ENCODE measurements around the gene ARHGAP21. TPM values are rescaled to one million over a fixed set of nuclear protein-coding genes. Genes with fewer than 3 reads are reported as not detected.
"Not testable (repeated sequence)": the region's sequence is repeated elsewhere in the genome, so short reads cannot be mapped to it uniquely, and the experiment has no call there.

ARHGAP21 gene
- total RNA-seq, result 67.1 and 122 TPM in 2 replicates

- DNase-seq (ENCODE audit: low read depth in 2 of 2), result peak in 1 of 2 donors; percentile 74
Observed at GRCh38 chr10:24723788-24724380, at the start of gene ARHGAP21. TSS of gene ARHGAP21 (minus strand) at chr10:24723887. CDS start at chr10:24721899, 1,988 bp downstream.

- DNase-seq (ENCODE audit: low read depth in 2 of 2), result no peak
Observed at GRCh38 chr10:24771943-24772694, 48.4 kb upstream of the ARHGAP21 start.

GRCh38 chr10:24764991-24765390 lies 41.3 kb upstream of the ARHGAP21 start:
- not testable (repeated sequence) for DNase-seq (ENCODE audit: low read depth in 2 of 2)

- DNase-seq (ENCODE audit: low read depth in 2 of 2), result peak; percentile 63 to 71
Observed at GRCh38 chr10:24762966-24763623, 39.4 kb upstream of the ARHGAP21 start.

GRCh38 chr10:24762161-24762924 lies 38.7 kb upstream of the ARHGAP21 start:
- DNase-seq (ENCODE audit: low read depth in 2 of 2), result peak; percentile 64 to 71

- no peak for DNase-seq (ENCODE audit: low read depth in 2 of 2)
Observed at GRCh38 chr10:24759672-24760071, 36.0 kb upstream of the ARHGAP21 start.

GRCh38 chr10:24758254-24758653 lies 34.6 kb upstream of the ARHGAP21 start:
- DNase-seq (ENCODE audit: low read depth in 2 of 2), result not testable (repeated sequence)

GRCh38 chr10:24756283-24756682 lies 32.6 kb upstream of the ARHGAP21 start:
- no peak for DNase-seq (ENCODE audit: low read depth in 2 of 2)

- peak; percentile 1 to 50 for DNase-seq (ENCODE audit: low read depth in 2 of 2)
Observed at GRCh38 chr10:24751716-24752115, 28.0 kb upstream of the ARHGAP21 start.

GRCh38 chr10:24750695-24751094 lies 27.0 kb upstream of the ARHGAP21 start:
- DNase-seq (ENCODE audit: low read depth in 2 of 2), result no peak

GRCh38 chr10:24748214-24748613 lies 24.5 kb upstream of the ARHGAP21 start:
- no peak for DNase-seq (ENCODE audit: low read depth in 2 of 2)

- peak in 1 of 2 donors; percentile 19 for DNase-seq (ENCODE audit: low read depth in 2 of 2)
Observed at GRCh38 chr10:24744946-24745345, 21.3 kb upstream of the ARHGAP21 start.

- DNase-seq (ENCODE audit: low read depth in 2 of 2), result no peak
Observed at GRCh38 chr10:24740714-24741113, 17.0 kb upstream of the ARHGAP21 start.

- no peak for DNase-seq (ENCODE audit: low read depth in 2 of 2)
Observed at GRCh38 chr10:24737001-24737400, 13.3 kb upstream of the ARHGAP21 start.

GRCh38 chr10:24731942-24732341 lies 8.3 kb upstream of the ARHGAP21 start:
- DNase-seq (ENCODE audit: low read depth in 2 of 2), result no peak

GRCh38 chr10:24730811-24731210 lies 7.1 kb upstream of the ARHGAP21 start:
- no peak for DNase-seq (ENCODE audit: low read depth in 2 of 2)

GRCh38 chr10:24727786-24728185 lies 4.1 kb upstream of the ARHGAP21 start:
- peak in 1 of 2 donors; percentile 46 for DNase-seq (ENCODE audit: low read depth in 2 of 2)

GRCh38 chr10:24726626-24727025 lies 2.9 kb upstream of the ARHGAP21 start:
- DNase-seq (ENCODE audit: low read depth in 2 of 2), result no peak

GRCh38 chr10:24726029-24726428 lies 2.3 kb upstream of the ARHGAP21 start:
- DNase-seq (ENCODE audit: low read depth in 2 of 2), result not testable (repeated sequence)

- peak; percentile 95 to 98 for DNase-seq (ENCODE audit: low read depth in 2 of 2)
Observed at GRCh38 chr10:24724381-24725228, 918 bp upstream of the ARHGAP21 start.

GRCh38 chr10:24723386-24723787 lies 300 bp downstream of the ARHGAP21 start:
- DNase-seq (ENCODE audit: low read depth in 2 of 2), result peak in 1 of 2 donors; percentile 43
